Measurements from ENCODE around the gene CHST8. TPM values are rescaled to one million over a fixed set of nuclear protein-coding genes. Genes with fewer than 3 reads are reported as not detected.

The CHST8 gene
- total and polyA plus RNA-seq, 4 experiments from 2014 or later: not detected

- intact Hi-C loops (cut with micrococcal nuclease): no loop called here
- Histone ChIP-seq H3K4me1 (ENCODE audit: insufficient read depth, low read length) (no peaks in the 10 kb centered on the region), H3K4me3 (ENCODE audit: low read length in 2 of 2) (no peak overlapping the region), H3K36me3 (ENCODE audit: insufficient read depth, low read length) (no peaks in the 10 kb centered on the region), H3K27ac (ENCODE audit: low read depth, low read length) (no peak overlapping the region), H3K9me3 (ENCODE audit: control insufficient read depth in 1 of 2, low read length in 2 of 2) (no peaks in the 10 kb centered on the region), H3K27me3 (ENCODE audit: insufficient read depth, low read length) (no peaks in the 10 kb centered on the region)
- Mint-ChIP-seq H3K36me3 (no peaks in the 10 kb centered on the region), H3K9me3 (no peaks in the 10 kb centered on the region), H3K27ac (no peak overlapping the region), H3K4me3 (no peak overlapping the region), H3K27me3 (peaks cover 4 to 7% of the 10 kb centered on the region in 2 donors), H3K4me1 (no peaks in the 10 kb centered on the region)
- no peak for DNase-seq
- ChIA-PET CTCF (ENCODE audit: partially characterized antibody) (no interaction called here), POLR2A (ENCODE audit: partially characterized antibody) (no interaction called here)
These were observed 81.6 kb downstream of the CHST8 start for GRCh38 chr19:33703438-33703750.

- Mint-ChIP-seq H3K27me3 (peaks cover 4 to 7% of the 10 kb centered on the region in 2 donors), H3K9me3 (no peaks in the 10 kb centered on the region)
- no peaks in the 10 kb centered on the region for H3K27me3 ChIP-seq (ENCODE audit: insufficient read depth, low read length)
These were observed 82.1 kb downstream of the CHST8 start for GRCh38 chr19:33703821-33704220.

GRCh38 chr19:33704271-33704670 is 82.5 kb downstream of the CHST8 start:
- no peaks in the 10 kb centered on the region for H3K36me3 ChIP-seq (ENCODE audit: insufficient read depth, low read length)
- no peaks in the 10 kb centered on the region for H3K36me3 Mint-ChIP-seq
- no peak overlapping the region for H3K27ac ChIP-seq (ENCODE audit: low read depth, low read length)
- no peak overlapping the region for H3K4me3 Mint-ChIP-seq
- peaks cover 0 to 2% (median 0%) of the 10 kb centered on the region in 8 donors for H3K9me3 Mint-ChIP-seq
- POLR2A ChIA-PET (ENCODE audit: partially characterized antibody): no interaction called here
- peaks cover 3 to 7% of the 10 kb centered on the region in 2 donors for H3K27me3 Mint-ChIP-seq
- no peaks in the 10 kb centered on the region for H3K4me1 ChIP-seq (ENCODE audit: insufficient read depth, low read length)
- intact Hi-C loops (cut with micrococcal nuclease): no loop called here
- no peaks in the 10 kb centered on the region for H3K4me1 Mint-ChIP-seq
- H3K4me3 ChIP-seq (ENCODE audit: low read length in 2 of 2): no peak overlapping the region
- CTCF ChIA-PET (ENCODE audit: partially characterized antibody): no interaction called here
- no peaks in the 10 kb centered on the region for H3K27me3 ChIP-seq (ENCODE audit: insufficient read depth, low read length)
- H3K27ac Mint-ChIP-seq: no peak overlapping the region
- H3K9me3 ChIP-seq (ENCODE audit: control insufficient read depth in 1 of 2, low read length in 2 of 2): no peaks in the 10 kb centered on the region
- no peak for DNase-seq

More at GRCh38 chr19:33703821-33704220, 82.1 kb downstream of the CHST8 start:
- intact Hi-C loops (cut with micrococcal nuclease): no loop called here
- H3K27ac ChIP-seq (ENCODE audit: low read depth, low read length): no peak overlapping the region
- H3K9me3 ChIP-seq (ENCODE audit: control insufficient read depth in 1 of 2, low read length in 2 of 2): no peaks in the 10 kb centered on the region
- H3K4me3 Mint-ChIP-seq: no peak overlapping the region
- no peaks in the 10 kb centered on the region for H3K4me1 Mint-ChIP-seq
- ChIA-PET POLR2A (ENCODE audit: partially characterized antibody) (no interaction called here), CTCF (ENCODE audit: partially characterized antibody) (no interaction called here)
- H3K27ac Mint-ChIP-seq: no peak overlapping the region
- no peaks in the 10 kb centered on the region for H3K36me3 Mint-ChIP-seq
- H3K4me1 ChIP-seq (ENCODE audit: insufficient read depth, low read length): no peaks in the 10 kb centered on the region
- H3K4me3 ChIP-seq (ENCODE audit: low read length in 2 of 2): no peak overlapping the region
- no peak for DNase-seq
- H3K36me3 ChIP-seq (ENCODE audit: insufficient read depth, low read length): no peaks in the 10 kb centered on the region

- POLR2A ChIA-PET (ENCODE audit: partially characterized antibody): no interaction called here
- Mint-ChIP-seq H3K27me3 (peaks cover 2 to 9% of the 10 kb centered on the region in 2 donors), H3K4me1 (no peaks in the 10 kb centered on the region)
These were observed 83.5 kb downstream of the CHST8 start for GRCh38 chr19:33705090-33705847.

GRCh38 chr19:33705860-33706259 is 84.1 kb downstream of the CHST8 start:
- peaks cover 0 to 9% (median 4%) of the 10 kb centered on the region in 8 donors for H3K9me3 Mint-ChIP-seq
- DNase-seq: no peak
- intact Hi-C loops (cut with micrococcal nuclease): no loop called here
- ChIA-PET POLR2A (ENCODE audit: partially characterized antibody) (no interaction called here), CTCF (ENCODE audit: partially characterized antibody) (no interaction called here)
- no peaks in the 10 kb centered on the region for H3K27me3 ChIP-seq (ENCODE audit: insufficient read depth, low read length)
- no peaks in the 10 kb centered on the region for H3K9me3 ChIP-seq (ENCODE audit: control insufficient read depth in 1 of 2, low read length in 2 of 2)
- no peak overlapping the region for H3K27ac ChIP-seq (ENCODE audit: low read depth, low read length)
- peaks cover 2 to 9% of the 10 kb centered on the region in 2 donors for H3K27me3 Mint-ChIP-seq
- H3K4me3 Mint-ChIP-seq: no peak overlapping the region
- no peak overlapping the region for H3K4me3 ChIP-seq (ENCODE audit: low read length in 2 of 2)
- no peaks in the 10 kb centered on the region for H3K36me3 ChIP-seq (ENCODE audit: insufficient read depth, low read length)
- no peaks in the 10 kb centered on the region for H3K36me3 Mint-ChIP-seq
- H3K4me1 Mint-ChIP-seq: no peaks in the 10 kb centered on the region
- no peaks in the 10 kb centered on the region for H3K4me1 ChIP-seq (ENCODE audit: insufficient read depth, low read length)
- no peak overlapping the region for H3K27ac Mint-ChIP-seq

More at GRCh38 chr19:33705090-33705847, 83.5 kb downstream of the CHST8 start:
- Histone ChIP-seq H3K9me3 (ENCODE audit: control insufficient read depth in 1 of 2, low read length in 2 of 2) (no peaks in the 10 kb centered on the region), H3K27ac (ENCODE audit: low read depth, low read length) (no peak overlapping the region), H3K27me3 (ENCODE audit: insufficient read depth, low read length) (no peaks in the 10 kb centered on the region), H3K36me3 (ENCODE audit: insufficient read depth, low read length) (no peaks in the 10 kb centered on the region), H3K4me3 (ENCODE audit: low read length in 2 of 2) (no peak overlapping the region), H3K4me1 (ENCODE audit: insufficient read depth, low read length) (no peaks in the 10 kb centered on the region)
- no peak overlapping the region for H3K4me3 Mint-ChIP-seq
- intact Hi-C loops (cut with micrococcal nuclease): no loop called here
- no peaks in the 10 kb centered on the region for H3K36me3 Mint-ChIP-seq
- no peak overlapping the region for H3K27ac Mint-ChIP-seq
- CTCF ChIA-PET (ENCODE audit: partially characterized antibody): no interaction called here
- H3K9me3 Mint-ChIP-seq: peaks cover 0 to 8% (median 3%) of the 10 kb centered on the region in 8 donors
- DNase-seq: no peak

GRCh38 chr19:33706631-33707030 is 84.9 kb downstream of the CHST8 start:
- peaks cover 0 to 9% (median 4%) of the 10 kb centered on the region in 8 donors for H3K9me3 Mint-ChIP-seq
- H3K9me3 ChIP-seq (ENCODE audit: control insufficient read depth in 1 of 2, low read length in 2 of 2): no peaks in the 10 kb centered on the region
- DNase-seq: no peak
- intact Hi-C loops (cut with micrococcal nuclease): no loop called here
- H3K27ac Mint-ChIP-seq: no peak overlapping the region
- H3K27me3 Mint-ChIP-seq: peaks cover 4 to 6% of the 10 kb centered on the region in 2 donors
- H3K27me3 ChIP-seq (ENCODE audit: insufficient read depth, low read length): no peaks in the 10 kb centered on the region
- no peaks in the 10 kb centered on the region for H3K36me3 Mint-ChIP-seq
- H3K4me3 ChIP-seq (ENCODE audit: low read length in 2 of 2): no peak overlapping the region
- H3K27ac ChIP-seq (ENCODE audit: low read depth, low read length): no peak overlapping the region
- no peaks in the 10 kb centered on the region for H3K4me1 ChIP-seq (ENCODE audit: insufficient read depth, low read length)
- no peaks in the 10 kb centered on the region for H3K36me3 ChIP-seq (ENCODE audit: insufficient read depth, low read length)
- no peak overlapping the region for H3K4me3 Mint-ChIP-seq
- ChIA-PET POLR2A (ENCODE audit: partially characterized antibody) (no interaction called here), CTCF (ENCODE audit: partially characterized antibody) (no interaction called here)
- no peaks in the 10 kb centered on the region for H3K4me1 Mint-ChIP-seq

GRCh38 chr19:33712268-33712667 is 90.5 kb downstream of the CHST8 start:
- H3K27me3 Mint-ChIP-seq: peaks cover 16 to 21% of the 10 kb centered on the region in 2 donors
- peaks cover 4 to 32% (median 18%) of the 10 kb centered on the region in 8 donors for H3K9me3 Mint-ChIP-seq
- Histone ChIP-seq H3K36me3 (ENCODE audit: insufficient read depth, low read length) (no peaks in the 10 kb centered on the region), H3K27ac (ENCODE audit: low read depth, low read length) (no peak overlapping the region), H3K4me1 (ENCODE audit: insufficient read depth, low read length) (no peaks in the 10 kb centered on the region), H3K27me3 (ENCODE audit: insufficient read depth, low read length) (no peaks in the 10 kb centered on the region), H3K9me3 (ENCODE audit: control insufficient read depth in 1 of 2, low read length in 2 of 2) (no peaks in the 10 kb centered on the region), H3K4me3 (ENCODE audit: low read length in 2 of 2) (no peak overlapping the region)
- intact Hi-C loops (cut with micrococcal nuclease): no loop called here
- CTCF ChIA-PET (ENCODE audit: partially characterized antibody): no interaction called here
- POLR2A ChIA-PET (ENCODE audit: partially characterized antibody): no interaction called here
- H3K27ac Mint-ChIP-seq: no peak overlapping the region
- no peaks in the 10 kb centered on the region for H3K36me3 Mint-ChIP-seq
- no peaks in the 10 kb centered on the region for H3K4me1 Mint-ChIP-seq
- H3K4me3 Mint-ChIP-seq: no peak overlapping the region
- no peak for DNase-seq
